GM18499 (cell line): ENCODE measurements around the gene PPP1R1B.
"Not testable (repeated sequence)": the region's sequence is repeated elsewhere in the genome, so short reads cannot be mapped to it uniquely, and the experiment has no call there.

Source experiments
- ATAC-seq: cut with Tn5 transposase; IDR thresholded peaks from one replicate; pipeline ENCODE4 v1.9.1; 2021; ENCODE audit warnings: moderate number of reproducible peaks; ENCODE audit not compliant: insufficient read depth, unreplicated experiment

Gene PPP1R1B

GRCh38 chr17:39626171-39627046, at the start of gene PPP1R1B:
Gene PPP1R1B (plus strand): TSS chr17:39626952. CDS start chr17:39627393, 441 bp downstream.
- no peak for ATAC-seq

GRCh38 chr17:39578272-39578671, 48.5 kb upstream of the PPP1R1B start:
- ATAC-seq = no peak

- no peak for ATAC-seq
These were observed 47.3 kb upstream of the PPP1R1B start for GRCh38 chr17:39579318-39580081.

- ATAC-seq = no peak
These were observed 46.7 kb upstream of the PPP1R1B start for GRCh38 chr17:39580082-39580468.

GRCh38 chr17:39581071-39581758, 45.5 kb upstream of the PPP1R1B start:
- ATAC-seq = no peak

GRCh38 chr17:39581759-39582085, 45.0 kb upstream of the PPP1R1B start:
- ATAC-seq = no peak

- no peak for ATAC-seq
These were observed 44.1 kb upstream of the PPP1R1B start for GRCh38 chr17:39582658-39583057.

GRCh38 chr17:39590180-39590579, 36.6 kb upstream of the PPP1R1B start:
- ATAC-seq = not testable (repeated sequence)

- ATAC-seq = no peak
These were observed 34.5 kb upstream of the PPP1R1B start for GRCh38 chr17:39591958-39592954.

- ATAC-seq = no peak
These were observed 33.4 kb upstream of the PPP1R1B start for GRCh38 chr17:39593371-39593770.

- ATAC-seq = no peak
These were observed 31.5 kb upstream of the PPP1R1B start for GRCh38 chr17:39595294-39595693.

GRCh38 chr17:39595928-39596510, 30.7 kb upstream of the PPP1R1B start:
- no peak for ATAC-seq

GRCh38 chr17:39596543-39597267, 30.0 kb upstream of the PPP1R1B start:
- no peak for ATAC-seq

- ATAC-seq = no peak
These were observed 29.2 kb upstream of the PPP1R1B start for GRCh38 chr17:39597372-39598046.

GRCh38 chr17:39598047-39598481, 28.7 kb upstream of the PPP1R1B start:
- no peak for ATAC-seq

- no peak for ATAC-seq
These were observed 28.1 kb upstream of the PPP1R1B start for GRCh38 chr17:39598630-39599003.

- ATAC-seq = no peak
These were observed 27.6 kb upstream of the PPP1R1B start for GRCh38 chr17:39599004-39599664.
